Stimulated activated CD4-positive, alpha-beta T cell treated with anti-CD3 and anti-CD28 coated beads, Interleukin-4, amount 100 ng/mL, for 48 hours (primary cell): Measurements from ENCODE around the gene PPP1R16B.

ENCODE experiments used
- DNase-seq, 2 donors: peaks; one replicate each; pipeline ENCODE4 v3.0.0-alpha.2; 2020; ENCODE audit warnings: low read depth in 2 of 2

Gene PPP1R16B

GRCh38 chr20:38875175-38875993, 69.9 kb downstream of the PPP1R16B start:
- no peak for DNase-seq

DNA sequence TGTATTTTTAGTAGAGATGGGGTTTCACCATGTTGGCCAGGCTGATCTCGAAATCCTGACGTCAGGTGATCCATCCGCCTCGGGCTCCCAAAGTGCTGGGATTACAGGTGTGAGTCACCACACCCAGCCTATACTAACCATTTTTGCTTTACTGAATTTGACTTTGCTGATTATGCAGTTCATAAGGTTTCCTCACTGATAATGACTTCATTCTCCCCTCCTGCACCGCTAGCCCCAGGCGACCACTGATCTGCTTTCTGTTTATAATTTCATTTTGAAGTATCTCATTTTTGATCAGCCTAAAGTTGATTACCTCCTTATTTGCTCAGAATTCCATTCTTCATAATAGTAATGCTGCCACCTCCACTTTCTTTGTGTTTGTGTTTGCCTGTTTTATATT, 72.0 kb downstream of the PPP1R16B start:
- DNase-seq = no peak

DNA sequence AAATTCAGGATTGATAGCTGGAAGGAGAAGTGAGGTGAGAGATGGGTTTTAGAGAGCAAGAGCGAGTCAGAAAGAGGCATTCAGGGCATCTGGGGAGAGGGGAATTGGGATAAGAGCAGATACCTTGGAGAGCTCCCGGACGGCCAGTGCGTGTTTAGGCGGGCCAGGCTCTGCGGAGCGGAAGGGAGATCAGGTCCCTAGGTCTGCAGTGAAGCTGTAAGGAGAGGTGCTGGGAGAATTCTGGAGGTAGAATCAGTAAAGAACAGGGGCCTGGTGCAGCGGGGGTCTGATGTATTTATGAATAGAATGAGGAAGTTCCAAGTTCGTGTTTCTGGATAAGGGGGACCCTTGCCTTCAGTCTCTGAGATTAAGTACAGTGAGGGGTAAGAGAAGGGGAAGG, 73.4 kb downstream of the PPP1R16B start:
- DNase-seq = no peak

GRCh38 chr20:38880952-38881735, 75.6 kb downstream of the PPP1R16B start:
- DNase-seq = no peak

GRCh38 chr20:38881806-38882440, 76.4 kb downstream of the PPP1R16B start:
- no peak for DNase-seq

- no peak for DNase-seq
Measured at GRCh38 chr20:38882600-38882999, 77.1 kb downstream of the PPP1R16B start.

DNA sequence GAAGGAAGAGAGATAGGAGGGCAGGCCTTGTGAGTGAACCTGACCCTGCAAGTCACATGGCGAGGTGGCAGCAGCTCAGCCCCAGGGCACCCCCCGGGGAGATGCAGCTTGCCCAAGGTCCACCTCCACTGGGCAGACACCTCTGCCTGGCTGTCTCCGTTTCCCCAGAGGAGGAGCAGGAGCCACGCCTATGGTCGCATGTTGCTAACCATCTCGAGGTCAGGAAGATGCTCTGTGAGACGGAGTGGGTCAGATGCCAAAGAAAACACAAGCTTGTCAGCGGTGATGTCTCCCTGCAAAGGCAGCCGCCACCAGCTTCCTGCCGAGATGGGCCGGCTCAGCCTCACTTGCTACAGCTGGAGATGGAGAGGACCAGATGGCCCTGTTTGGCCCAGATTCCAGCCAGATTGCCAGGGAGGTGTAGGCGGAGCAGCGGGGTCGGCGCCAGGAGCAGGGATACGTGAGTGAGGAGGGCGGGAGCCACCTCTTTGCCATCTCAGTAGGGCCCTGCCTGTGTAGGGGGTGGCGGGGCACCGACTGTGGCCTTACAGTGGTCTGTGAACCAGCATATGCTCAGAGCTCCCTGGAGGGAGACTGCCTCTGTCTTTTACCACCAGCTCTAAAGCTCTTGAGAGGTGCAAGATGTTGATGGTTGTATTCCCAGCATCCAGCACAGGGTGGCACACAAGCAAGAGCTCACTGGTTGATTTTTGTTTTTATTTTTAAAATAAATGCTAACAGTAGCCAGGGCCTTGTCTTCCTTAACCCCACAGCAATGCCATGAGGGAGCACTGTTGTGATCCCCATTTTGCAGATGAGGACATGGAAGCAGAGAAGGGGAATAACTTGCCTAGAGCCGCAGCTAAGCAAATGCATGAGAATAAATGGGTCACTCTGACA, 77.8 kb downstream of the PPP1R16B start:
- no peak for DNase-seq

DNA sequence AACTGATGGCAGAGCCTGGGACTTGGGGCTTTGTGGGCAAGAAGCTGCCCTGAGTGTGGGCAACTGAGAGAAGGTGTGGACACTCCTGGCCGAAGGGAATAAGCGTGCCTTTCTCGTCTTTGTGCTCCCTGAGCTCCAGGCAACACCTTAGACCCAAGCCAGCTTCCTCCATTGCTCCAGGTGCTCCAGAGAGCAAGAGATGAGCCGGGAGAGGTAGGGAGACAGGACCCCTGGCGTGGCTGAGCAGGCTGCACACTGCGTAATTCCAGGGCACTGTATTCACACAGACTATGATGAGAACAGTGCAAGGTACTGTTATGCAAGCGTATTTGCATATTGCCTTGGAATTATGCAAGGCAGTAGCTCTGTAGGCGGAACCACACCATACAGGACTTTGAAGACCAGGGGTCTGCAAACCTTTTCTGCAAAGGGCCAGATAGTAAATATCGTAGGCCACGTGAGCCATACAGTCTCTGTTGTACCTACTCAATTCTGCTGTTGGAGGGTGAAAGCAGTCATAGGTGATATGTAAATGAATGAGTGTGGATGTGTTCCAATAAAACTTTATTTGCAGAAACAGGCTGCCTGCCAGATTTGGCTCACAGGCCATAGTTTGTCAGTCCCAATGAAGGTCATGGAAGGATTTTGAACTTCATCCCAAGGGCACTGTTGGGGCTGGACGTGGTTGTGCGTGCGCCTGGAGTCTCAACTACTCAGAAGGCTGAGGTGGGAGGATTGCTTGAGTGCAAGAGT, 78.7 kb downstream of the PPP1R16B start:
- DNase-seq = no peak

GRCh38 chr20:38885357-38885756, 79.9 kb downstream of the PPP1R16B start:
- no peak for DNase-seq

DNA sequence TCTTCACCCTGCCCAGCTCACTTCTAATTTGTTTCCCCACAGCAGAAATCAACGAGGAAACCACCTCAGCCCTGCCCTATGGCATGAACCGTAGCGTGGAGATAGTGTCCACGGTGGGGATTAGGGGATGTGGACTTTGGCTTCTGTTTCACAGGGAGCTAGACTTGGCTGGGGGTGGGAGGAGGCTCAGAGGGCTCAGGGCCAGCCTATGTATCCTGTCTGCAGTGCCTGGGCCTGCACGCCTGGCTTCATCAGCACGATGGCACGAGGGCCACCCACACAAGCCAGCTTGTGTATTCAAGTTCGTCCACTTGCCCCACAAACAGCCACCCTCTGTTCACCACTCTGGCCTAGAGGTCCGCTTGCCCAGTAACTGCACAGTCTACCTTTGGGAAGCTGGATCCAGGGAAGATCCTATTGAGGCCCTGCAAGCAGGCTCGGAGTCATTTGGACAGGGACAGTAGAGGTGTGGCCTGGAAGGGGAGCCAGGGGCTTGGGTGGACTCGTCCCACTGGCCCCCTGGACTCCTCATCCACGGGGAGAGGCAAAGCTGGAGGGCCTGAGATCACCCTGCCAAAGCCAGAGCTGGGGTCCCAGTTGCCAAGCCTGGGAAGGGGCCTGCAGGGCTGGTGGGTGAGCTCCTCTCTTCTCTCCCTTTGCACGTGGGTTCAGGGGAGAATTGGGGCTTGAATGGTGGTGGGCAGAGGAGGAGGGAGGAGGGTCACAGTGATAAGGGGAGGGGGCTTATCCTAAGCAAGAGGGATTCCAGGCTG, 82.7 kb downstream of the PPP1R16B start:
- DNase-seq = no peak

GRCh38 chr20:38889050-38889449, 83.6 kb downstream of the PPP1R16B start:
- DNase-seq = no peak

DNA sequence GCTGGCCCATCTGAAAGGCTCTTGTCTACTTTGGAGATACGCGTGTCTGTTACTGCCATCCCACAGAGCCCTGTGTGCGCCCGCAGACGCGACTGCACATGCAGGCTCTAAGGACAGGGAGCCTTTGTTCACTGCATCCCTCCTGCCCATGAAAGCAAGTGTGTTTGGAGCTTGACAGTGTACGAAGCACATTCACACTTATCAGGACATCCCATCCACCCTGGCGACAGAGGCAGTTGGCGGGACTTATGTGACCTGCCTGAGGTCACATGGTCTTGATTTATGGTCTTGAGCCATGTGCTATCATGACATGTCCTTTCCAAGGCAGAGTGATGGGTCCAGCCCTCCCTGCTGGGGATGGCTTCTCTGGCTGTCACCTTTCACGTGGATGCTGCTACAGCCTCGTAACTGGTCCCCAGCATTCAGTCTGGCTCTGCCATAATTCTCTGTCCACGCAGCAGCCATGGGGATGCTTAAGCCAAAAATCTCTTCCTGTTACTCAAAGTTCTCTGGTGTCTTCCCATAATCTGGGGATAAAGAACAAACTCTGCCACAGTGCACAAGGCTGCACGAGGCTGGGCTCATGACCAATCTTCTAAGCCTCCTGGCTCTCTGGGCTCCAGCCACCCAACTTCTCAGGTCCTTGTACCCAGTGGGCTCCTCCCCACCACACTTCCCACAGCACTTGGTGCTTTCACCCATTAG, 84.4 kb downstream of the PPP1R16B start:
- DNase-seq = no peak

GRCh38 chr20:38890497-38890818, 85.0 kb downstream of the PPP1R16B start:
- DNase-seq = no peak

- no peak for DNase-seq
Measured at GRCh38 chr20:38892091-38892981, 86.8 kb downstream of the PPP1R16B start.

- no peak for DNase-seq
Measured at GRCh38 chr20:38893056-38893564, 87.6 kb downstream of the PPP1R16B start.

GRCh38 chr20:38893565-38894090, 88.1 kb downstream of the PPP1R16B start:
- DNase-seq = peak; percentile 75 to 80

DNA sequence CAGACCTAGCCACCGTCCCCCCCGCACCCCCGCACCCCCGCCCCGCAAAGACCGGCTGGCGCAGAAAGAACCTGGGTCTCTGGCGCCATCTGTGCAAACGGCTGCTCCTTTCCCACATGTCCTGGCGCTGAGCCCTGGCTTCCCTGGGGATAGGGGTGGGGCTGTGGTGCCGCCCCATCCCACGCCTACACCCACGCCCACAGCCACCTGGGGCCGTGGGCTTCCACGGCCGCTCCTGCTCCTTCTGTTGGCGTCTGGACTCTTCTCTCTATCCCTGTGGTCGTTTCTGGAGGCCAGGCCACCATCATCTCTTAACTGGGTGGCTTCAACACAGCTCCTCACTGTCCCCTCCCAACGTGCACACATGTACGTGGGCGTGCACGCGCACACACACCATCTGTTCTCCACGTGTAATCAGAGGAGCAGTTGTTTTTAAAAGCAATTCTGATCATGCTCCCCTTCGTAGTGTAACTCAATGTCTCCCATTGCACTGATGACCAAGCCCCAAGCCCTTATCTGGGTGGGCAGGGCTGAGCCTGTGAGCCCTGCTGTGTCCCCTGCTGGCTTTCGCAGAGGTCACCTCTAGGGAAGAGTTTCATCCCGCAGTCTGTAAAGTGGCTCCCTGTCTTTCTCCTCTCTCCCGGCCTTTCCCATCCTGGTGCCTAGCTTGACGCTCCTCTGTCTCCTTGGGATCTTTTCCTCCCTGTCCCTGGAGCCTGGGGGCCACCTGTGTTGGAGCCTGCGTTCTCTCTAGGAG, 88.8 kb downstream of the PPP1R16B start:
- no peak for DNase-seq
